NOMO-1 treated with dmso at 0.1 percent for 144 hours (cell line): Measurements from ENCODE around the gene MARCO.

Source experiments
- DNase-seq: peaks from one replicate; lab custom pipeline; 2025; ENCODE audit not compliant: unreplicated experiment; lab: John Stamatoyannopoulos, UW

MARCO gene

GRCh38 chr2:118942031-118942430 lies at the start of gene MARCO:
TSS of gene MARCO (plus strand) at chr2:118942194. CDS start at chr2:118942301, 107 bp downstream.
- DNase-seq, result no peak

- DNase-seq, result no peak
Measured at GRCh38 chr2:118893100-118893499, 48.9 kb upstream of the MARCO start.

GRCh38 chr2:118902266-118903028 lies 39.5 kb upstream of the MARCO start:
- DNase-seq, result peak; percentile 85

- no peak for DNase-seq
Measured at GRCh38 chr2:118903029-118903351, 39.0 kb upstream of the MARCO start.

- no peak for DNase-seq
Measured at GRCh38 chr2:118903551-118904479, 38.2 kb upstream of the MARCO start.

- no peak for DNase-seq
Measured at GRCh38 chr2:118905206-118905605, 36.8 kb upstream of the MARCO start.

GRCh38 chr2:118906186-118906585 lies 35.8 kb upstream of the MARCO start:
- DNase-seq, result no peak

- DNase-seq, result no peak
Measured at GRCh38 chr2:118907759-118908158, 34.2 kb upstream of the MARCO start.

- DNase-seq, result no peak
Measured at GRCh38 chr2:118909191-118909590, 32.8 kb upstream of the MARCO start.

GRCh38 chr2:118911166-118911856 lies 30.7 kb upstream of the MARCO start:
- no peak for DNase-seq

GRCh38 chr2:118911936-118912335 lies 30.1 kb upstream of the MARCO start:
- DNase-seq, result no peak

- no peak for DNase-seq
Measured at GRCh38 chr2:118913131-118913802, 28.7 kb upstream of the MARCO start.

GRCh38 chr2:118913803-118914645 lies 28.0 kb upstream of the MARCO start:
- no peak for DNase-seq

- DNase-seq, result no peak
Measured at GRCh38 chr2:118914721-118915453, 27.1 kb upstream of the MARCO start.

GRCh38 chr2:118918017-118918416 lies 24.0 kb upstream of the MARCO start:
- DNase-seq, result no peak

GRCh38 chr2:118921646-118922045 lies 20.3 kb upstream of the MARCO start:
- DNase-seq, result no peak

GRCh38 chr2:118922254-118922653 lies 19.7 kb upstream of the MARCO start:
- DNase-seq, result no peak

- DNase-seq, result no peak
Measured at GRCh38 chr2:118923371-118923770, 18.6 kb upstream of the MARCO start.

GRCh38 chr2:118925476-118925875 lies 16.5 kb upstream of the MARCO start:
- no peak for DNase-seq
